GM19438 (cell line): ENCODE results near the gene THRA.

ENCODE experiments used
- ATAC-seq: cut with Tn5 transposase; IDR thresholded peaks from one replicate; pipeline ENCODE4 v1.9.1; 2021; ENCODE audit warnings: low read depth; ENCODE audit not compliant: unreplicated experiment

Gene THRA

DNA sequence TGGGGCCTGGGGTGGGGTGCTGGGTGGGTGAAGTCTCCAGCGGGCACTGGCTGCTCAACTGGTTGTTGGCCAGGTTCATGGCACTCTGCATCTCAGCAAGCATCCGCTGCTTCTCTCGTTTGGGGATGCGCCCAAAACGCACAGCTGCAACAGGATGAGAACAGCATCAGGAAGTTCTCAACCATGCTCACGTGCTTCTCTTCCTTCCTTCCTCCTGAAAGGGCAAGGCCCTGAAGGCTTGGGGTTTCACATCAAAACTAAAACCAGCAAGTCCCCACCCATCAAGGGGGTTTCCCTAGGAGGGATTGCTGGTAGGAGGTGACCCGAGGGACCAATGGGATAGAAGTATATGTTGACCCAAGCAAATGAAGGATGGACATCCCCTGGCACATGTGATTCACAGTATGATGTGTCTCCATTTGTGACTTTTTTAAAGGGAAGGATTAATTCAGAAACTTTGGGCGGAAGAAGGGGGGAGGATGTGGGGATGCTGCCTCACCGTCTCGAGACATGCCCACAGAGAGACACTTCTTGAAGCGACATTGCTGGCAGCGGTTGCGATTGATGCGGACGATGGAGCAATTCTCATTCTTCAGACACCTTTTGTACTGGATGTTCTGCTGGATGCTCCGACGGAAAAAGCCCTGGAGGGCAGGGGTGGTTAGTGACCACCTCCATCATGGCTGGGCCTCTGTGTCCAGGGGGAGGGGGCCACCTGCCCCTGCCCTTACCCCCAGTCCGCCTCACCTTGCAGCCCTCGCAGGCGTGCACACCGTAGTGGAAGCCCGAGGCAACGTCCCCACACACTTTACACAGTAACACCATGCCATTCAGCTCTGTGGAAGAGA lies 33.4 kb downstream of the THRA start:
- peak; percentile 42 for ATAC-seq

DNA sequence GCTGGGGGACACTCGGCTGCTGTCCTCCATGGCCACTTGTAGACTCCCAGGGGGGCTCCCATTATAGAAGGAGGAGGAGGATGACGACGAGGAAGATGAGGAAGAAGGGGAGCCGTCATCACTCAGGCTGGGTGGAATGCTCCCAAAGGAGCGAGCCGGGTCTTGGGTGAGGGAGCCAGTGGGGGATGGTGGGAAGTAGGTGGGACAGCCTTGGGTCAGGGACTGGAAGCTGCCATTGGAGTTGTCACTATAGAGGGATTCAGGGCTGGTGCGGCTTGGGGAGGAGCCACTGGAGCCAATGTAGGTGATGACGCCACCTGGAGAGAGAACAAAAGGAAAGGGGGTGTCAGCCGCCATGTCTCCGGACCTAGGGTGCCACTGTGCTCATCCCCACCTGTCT lies 34.3 kb downstream of the THRA start:
- no peak for ATAC-seq

DNA sequence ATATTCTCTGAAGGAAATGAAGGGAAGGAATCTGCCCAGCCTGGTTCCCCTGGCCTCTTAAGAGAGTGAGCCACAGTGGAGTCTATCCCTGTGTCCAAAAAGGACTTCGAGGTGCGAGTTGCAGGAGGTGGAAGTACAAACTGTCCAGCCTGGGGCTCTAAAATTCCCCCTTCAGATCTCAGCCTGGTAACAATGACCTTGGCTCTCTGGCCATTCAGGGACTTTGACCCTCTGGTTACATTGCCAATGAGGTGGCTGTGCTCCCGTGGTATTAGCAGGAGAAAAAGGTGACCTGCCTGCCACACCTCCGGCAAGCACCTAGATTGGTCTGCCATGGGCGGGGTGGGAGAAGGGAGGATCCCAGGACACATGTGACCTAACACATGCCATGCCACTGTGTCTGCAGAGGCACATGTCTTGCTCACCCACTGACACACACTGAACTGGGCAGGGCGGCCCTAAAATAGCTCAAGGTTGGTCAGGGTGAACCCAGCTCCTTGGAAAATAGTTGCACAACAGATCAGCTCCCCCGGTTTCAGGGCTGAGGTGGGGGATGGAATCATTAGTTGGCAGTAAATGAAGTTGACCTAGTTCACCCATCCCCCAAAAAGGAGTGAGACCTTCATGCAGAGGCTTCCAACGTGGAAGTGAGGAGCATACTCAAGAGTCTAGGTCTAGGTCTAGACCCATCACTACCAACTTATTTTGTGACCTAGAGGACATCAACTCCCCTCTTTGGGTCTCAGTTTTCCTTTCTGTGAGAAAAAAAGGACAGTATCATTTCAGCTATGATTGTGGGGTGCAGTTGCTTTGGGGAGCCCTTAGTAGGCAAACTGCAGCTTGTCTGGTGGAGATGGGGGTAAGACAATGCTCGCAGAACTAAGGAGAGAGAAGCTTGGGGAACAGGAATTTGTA lies 35.4 kb downstream of the THRA start:
- ATAC-seq, result no peak

DNA sequence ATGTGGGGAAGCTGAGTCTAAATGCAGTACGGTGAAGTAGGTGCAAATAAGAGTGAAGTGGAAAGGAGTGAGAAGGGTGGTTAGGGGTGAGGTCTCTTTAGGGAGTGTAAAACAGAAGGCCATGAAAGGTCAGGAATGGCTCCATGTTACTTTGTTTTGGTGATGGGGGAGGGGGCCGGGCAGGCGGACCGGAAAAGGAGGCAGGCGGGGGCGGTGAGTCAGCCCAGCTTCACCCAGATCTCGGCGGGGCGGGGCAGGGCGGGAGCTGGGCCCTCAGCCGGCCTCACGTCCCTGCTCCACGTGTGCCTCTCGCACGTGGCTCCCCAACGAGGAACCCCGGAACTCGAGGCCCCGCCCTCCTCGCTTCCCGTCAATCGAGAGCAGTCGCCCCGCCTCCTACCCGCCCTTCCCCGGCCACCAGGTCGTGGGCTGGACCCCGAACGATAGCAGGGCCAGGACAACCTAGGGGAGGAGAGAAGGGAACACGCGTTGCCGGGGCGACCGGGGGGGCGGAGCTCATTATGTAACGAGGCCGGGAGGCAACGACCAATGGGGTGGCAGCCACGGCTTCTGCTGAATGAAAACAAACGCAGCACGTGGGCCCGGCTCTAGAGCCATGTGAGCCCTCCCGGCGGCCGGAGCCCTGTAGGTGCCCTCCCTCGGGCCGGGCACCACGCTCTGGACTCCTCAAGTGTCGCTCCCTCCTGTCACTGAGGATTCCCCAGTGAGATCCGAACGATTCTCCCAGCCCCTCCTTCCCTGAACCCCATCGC lies 36.3 kb downstream of the THRA start:
- peak; percentile 56 for ATAC-seq

DNA sequence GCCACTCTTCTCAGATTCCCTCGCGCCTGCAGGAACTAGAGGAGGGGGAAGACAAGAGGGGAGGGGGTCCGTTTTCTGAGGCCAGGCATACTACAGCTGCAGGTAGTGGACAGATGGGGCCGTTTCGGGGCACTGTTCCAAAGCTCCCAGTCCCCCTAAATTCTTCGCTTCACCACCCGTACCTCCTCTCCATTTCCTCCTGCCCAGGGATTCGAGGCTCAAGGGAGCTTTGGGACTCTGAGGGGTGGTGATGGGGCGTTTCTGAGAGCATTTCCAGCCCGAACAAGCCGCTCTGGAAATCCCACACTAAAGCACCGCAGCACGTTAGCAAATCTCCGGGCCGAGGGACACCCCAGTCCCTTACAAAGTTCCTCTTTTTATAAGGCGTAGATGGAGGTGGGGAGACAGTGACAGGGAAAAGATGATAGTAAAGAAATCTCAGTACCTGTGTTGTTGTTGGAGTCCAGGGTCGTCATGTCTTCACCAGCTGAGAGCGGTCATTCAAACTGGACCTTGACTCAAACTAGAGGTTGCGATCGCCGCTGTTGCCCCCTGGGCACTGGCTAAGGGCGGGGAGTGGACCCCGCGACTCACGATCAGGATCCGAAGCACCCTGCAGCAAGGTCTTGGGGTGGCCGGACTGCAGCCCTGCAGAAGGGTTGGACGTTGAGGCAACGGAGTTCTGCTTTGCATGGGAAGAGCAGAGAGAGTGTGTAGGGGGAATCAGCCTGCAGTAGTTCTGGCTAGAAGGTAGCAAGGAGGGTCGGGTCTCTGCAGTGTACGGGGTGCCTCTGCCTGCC lies 37.1 kb downstream of the THRA start:
- ATAC-seq, result no peak

DNA sequence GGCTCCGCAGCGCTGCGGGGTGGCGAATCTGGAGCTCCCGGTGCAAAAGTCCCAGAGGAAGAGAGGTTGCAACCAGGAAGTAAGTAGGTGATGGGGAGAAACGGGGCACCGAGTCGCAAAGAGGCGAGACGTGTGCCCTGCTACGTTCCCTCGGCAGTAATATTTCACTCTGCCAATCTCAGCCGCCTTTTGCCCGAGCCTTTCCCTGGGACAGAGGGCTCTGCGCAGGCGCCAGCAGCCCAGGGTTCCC lies 37.6 kb downstream of the THRA start, which contains the start of gene NR1D1:
TSS of gene NR1D1 (minus strand) at position 171 of the 250 bp plus-strand sequence. CDS start 495 bp downstream, outside the sequence.
- no peak for ATAC-seq

DNA sequence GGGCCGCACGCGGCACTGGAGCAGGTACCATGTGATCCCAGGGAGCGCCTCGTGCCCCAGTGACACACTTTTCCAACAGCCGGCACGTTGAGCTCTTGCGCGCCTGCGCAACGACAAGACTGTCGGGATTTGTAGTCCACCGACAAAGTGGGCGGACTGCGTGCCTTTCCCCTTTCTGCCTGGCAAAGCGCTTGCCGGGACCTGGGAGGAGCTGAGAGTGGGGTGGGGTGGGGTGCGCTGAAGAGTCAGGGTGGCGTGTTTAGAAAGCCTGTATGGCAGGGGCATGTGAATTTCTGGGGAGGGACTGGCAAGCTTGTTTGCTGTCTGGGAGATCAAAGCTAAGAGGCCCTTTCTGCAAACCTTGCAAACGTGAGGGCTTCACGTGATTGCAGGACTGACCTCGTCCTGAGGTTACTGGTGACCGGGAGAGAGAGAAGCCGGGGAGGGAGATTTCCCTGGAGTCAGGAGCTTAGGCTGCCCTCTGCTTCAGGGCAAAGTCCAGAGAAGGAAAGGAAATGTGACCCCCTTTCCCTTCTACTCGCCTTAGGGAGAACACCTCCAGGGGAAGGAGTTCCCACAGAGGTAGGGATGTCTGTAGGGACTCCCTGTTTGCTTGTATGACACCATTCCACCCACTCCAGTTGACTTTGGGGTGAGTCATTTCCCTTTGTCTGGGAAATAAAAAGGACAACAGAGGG lies 38.1 kb downstream of the THRA start:
- ATAC-seq, result no peak

DNA sequence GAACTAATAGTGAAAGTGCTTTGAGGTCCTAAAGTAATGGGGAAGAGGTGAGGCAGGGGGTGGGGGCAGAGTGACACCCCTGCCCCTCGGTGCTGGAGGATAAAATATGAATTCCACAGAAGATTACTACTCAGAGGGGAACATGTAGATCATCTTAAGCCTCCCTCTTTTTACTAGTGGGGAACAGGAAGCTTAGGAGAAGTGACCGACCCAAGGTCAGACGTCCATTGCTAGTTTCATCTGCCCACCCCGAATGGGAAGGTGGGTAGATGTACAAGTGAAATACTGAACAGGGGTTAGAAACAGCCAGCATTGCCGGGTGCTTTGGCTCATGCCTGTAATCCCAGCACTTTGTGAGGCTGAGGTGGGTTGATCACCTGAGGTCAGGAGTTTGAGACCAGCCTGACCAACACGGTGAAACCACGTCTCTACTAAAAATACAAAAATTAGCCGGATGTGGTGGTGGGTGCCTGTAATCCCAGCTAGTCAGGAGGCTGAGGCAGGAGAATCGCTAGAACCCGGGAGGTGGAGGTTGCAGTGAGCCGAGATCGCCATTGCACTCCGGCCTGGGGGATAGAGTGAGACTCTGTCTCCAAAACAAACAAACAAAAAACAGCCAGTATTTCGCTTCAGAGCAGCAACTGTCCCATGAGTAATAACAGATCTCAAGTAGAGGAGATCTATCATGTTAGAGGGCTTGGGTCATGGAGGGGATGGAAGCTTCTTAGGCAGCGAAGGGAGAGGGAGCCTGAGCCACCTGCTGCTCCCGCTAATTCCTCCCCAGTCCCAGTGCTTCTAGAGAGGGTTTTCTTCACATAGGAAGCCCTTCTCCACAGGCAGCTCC lies 38.8 kb downstream of the THRA start:
- no peak for ATAC-seq

DNA sequence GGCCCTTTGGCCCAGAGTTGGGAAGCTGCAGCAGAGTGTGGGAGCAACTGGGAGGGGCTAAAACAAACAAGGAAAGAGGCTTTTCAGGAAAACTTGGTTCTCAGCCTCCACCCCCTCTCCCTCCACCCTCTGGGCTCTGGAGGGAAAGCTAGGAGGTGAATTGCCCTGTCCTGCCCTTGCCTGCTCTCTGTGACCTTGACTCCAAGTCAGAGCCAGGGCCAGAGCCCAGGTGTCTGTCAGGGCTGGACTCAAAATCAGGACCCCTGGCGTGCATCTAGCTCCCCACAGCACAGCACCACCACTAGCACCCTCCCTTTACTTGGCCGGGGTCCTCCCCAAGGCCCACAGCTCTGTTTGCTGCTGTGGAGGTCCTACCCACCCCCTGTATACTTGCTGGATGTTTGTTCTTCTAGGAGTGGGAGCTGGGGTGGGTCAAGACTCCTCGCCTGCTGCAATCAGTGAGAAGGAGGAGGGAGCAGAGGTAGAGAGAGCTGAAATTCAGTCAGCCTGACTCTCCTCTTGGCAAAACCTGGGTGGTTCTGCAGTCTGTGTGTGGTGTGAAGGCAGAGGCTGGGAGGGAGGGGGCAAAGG lies 40.4 kb downstream of the THRA start:
- ATAC-seq, result no peak

DNA sequence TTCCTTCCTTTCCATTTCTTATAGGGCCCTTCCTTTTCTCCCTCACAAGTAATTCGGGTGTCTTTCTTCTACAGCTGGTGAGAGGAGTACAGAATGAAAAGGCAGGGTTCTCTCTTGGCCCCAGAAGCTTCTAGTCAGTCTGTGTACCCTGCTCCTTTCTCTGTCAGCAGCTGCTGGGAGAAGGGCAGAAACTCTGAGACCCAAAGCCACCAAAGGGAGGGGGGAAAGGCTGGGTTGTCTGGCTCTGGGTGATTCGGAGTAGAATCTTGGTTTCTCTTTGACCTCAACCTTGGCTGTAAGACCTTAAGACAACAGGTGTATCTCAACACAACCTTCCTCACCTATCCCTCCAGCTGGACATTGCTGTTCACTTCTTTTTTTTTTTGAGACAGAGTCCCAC lies 40.9 kb downstream of the THRA start:
- ATAC-seq, result no peak

DNA sequence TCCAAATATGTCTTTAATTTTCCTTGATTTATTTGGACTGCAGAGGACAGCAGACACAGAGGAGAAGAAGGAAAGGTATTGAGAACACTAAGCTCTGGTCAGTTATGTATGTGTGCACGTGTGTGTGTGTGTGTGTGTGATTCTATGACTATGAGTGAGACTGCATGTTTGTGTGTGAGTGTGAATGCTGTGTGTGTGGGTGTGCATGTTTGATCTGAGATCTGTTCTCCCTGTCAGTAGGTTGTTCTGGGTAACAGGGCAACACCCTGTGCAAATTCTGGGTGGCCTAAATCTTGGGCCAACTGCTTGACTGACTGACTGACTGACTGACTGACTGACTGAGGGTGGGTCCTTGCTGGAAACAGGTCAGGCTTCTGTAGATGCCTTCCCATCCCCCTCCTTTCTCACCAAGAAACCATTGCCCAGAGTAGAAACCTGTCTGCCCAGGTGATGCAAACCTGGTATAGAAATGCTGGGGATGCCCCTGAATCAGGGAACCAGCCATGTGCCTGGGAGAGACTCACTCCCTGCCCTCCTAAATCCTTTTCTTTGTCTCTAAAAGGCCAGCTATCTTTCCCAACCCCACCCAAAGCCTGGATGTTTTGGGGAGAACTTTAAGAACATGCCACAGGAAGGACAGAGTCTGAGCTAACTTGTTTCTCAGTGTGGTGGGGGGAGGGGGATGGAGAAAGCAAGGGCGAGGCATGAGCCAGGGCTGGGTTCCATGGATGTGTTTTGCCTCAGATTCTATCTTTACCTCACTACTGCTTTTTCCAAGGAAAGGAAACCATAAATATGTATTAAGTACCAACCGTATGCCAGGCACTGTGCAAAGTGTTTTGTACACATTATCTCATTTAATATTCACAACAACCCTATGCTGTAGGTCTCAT lies 42.1 kb downstream of the THRA start:
- no peak for ATAC-seq

DNA sequence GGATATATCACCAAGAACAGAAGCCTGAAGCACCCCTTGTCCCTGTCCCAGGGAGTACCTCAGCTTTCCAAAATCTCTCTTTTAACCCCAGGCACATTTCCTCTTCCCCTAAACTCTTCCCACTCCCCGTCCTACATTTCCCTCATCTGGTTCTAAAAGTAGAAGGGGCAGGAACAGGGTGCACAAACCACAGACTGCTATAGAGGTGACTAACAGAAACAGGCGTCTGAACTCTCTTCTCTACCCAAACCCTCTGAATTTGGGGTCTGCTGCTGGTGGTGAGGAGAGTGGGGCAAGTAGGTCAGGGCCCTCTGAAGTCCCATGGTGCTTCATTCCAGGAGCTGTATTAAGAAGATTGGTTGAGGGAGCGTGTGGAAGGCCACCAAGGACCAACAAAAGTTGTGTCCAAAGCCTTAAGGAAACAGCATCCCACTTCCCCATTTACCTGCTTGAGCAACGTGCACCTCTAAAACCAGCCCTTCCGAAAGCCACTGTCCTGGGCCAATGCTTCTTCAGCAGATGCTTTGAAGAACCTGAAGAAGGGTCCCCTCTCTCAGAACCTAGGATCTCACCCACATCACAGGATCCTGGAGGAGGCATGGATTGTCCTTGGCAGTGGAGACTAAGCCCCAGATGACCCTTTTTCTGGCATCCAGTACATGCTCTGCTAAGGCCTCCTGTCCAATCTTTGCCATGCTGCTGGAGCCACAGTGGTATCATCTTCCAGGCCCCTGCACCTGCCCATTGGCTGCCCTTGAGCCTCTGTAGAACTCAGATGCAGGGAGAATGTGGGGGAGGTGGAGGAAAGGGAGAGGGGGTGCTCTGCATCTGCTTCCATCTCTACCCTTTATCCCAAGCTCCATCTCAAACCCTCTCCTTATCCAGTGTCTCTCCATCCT lies 43.3 kb downstream of the THRA start:
- ATAC-seq, result no peak

DNA sequence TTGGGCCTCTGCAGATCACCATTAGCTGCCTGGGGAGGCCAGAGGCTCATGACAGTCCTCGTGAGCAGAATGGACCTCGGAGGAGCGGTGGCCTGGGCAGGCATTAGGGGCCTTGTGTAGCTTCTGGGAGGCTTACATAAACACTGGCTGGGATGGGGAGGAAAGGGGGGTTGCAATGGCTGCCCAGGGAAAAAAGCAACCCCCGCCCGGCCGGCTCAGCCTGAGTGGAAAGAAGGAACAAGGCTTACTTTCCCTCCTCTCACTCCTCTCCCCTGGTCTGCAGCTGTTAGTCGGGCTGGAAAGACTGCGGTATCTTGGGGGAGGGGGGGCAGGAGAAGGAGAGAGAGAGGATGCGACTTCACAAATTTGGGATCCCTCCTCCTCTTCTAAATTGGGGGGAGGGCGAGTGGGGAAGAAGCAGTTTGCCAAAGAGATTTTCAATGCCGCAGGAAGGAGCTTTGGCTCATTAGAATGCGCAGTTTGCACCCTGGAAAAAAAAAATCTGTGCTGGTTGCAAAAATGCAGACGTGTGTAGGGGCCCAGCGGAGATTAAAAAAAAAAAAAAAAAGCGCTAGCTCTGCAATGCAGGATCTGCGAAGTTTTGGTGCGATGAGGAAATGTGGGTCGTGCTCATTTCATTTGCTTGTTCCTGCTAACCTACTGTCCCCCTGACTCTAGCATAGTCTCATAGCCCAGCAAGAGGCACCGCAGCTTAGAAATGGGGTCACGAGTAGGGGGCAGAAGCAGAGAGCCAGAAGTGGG lies 44.2 kb downstream of the THRA start:
- no peak for ATAC-seq

DNA sequence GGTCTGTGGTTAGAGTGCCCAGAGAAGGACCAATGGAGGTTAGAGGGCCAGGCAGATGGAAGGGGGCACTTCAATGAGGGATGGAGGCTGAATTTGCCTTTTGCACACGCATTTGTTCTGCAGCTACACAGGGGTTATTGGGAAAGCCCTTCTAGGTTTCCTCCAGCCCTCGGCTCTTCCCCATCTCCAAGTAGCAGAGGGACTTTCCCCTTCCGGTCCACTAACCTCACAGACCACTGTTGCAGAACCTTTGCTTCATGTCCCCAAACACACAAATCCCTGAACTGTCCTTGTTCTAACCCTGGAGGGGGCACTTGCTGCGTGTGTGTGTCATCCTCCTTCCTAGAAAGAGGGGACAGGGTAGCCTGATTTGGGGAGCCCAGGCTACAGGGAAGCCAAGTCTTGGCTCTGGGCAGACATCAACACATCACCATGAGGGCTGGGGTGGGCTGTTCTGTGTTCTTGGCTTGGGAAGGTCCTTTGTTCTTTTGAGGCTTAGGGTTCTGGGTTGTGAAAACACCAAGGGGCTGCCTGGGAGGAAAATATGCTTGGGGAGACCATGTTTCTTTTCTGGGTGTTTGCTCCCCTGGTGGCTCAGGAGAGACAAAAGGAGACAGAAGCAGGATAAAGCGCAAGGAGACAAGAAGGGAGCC lies 44.9 kb downstream of the THRA start:
- ATAC-seq, result no peak
